ENCODE measurements around the gene NPAS3.

DNA sequence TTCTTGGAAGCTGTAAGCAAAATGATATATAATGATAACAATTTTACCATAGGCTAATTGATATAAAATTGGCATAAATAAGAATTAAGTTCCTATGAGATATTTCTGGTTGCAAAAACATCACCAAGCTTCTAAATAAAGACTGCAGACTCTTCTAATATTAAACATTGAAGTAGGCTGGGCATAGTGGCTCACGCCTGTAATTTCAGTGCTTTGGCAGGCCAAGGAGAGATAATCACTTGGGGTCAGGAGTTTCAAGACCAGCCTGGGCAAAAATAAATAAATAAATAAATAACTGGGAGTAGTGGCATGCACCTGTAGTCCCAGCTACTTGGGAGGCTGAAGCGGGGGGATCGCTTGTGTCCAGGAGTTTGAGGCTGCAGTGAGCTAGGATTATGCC is 71.8 kb downstream of the NPAS3 start:
- TF ChIP-seq, protein P1, sequence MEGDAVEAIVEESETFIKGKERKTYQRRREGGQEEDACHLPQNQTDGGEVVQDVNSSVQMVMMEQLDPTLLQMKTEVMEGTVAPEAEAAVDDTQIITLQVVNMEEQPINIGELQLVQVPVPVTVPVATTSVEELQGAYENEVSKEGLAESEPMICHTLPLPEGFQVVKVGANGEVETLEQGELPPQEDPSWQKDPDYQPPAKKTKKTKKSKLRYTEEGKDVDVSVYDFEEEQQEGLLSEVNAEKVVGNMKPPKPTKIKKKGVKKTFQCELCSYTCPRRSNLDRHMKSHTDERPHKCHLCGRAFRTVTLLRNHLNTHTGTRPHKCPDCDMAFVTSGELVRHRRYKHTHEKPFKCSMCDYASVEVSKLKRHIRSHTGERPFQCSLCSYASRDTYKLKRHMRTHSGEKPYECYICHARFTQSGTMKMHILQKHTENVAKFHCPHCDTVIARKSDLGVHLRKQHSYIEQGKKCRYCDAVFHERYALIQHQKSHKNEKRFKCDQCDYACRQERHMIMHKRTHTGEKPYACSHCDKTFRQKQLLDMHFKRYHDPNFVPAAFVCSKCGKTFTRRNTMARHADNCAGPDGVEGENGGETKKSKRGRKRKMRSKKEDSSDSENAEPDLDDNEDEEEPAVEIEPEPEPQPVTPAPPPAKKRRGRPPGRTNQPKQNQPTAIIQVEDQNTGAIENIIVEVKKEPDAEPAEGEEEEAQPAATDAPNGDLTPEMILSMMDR (IDR thresholded peaks at IDR 0.05): no peak
- TF ChIP-seq POLR2A (IDR thresholded peaks at IDR 0.05): no peak
